HepG2 (cell line): ENCODE measurements around the gene KLHDC4. TPM values are rescaled to one million over a fixed set of nuclear protein-coding genes. Genes with fewer than 3 reads are reported as not detected.

Experiments
- DNMT3B ChIP-seq: conservative IDR thresholded peaks from 2 replicates; pipeline ENCODE4 v1.6.1; 2016; ENCODE audit warnings: missing biosample characterization, control low read depth
- FOXM1 ChIP-seq: sonication (generic); formaldehyde crosslinking; IDR thresholded peaks from 2 replicates; pipeline ENCODE4 v1.5.0; 2020; ENCODE audit warnings: missing genetic modification reagents
- GFI1 ChIP-seq: sonication (generic); formaldehyde crosslinking; IDR thresholded peaks from 2 replicates; pipeline ENCODE4 v1.5.0; 2020; ENCODE audit warnings: missing genetic modification reagents, mild to moderate bottlenecking, borderline replicate concordance
- HHEX ChIP-seq: IDR thresholded peaks from 2 replicates; pipeline ENCODE4 v1.6.1; 2016; ENCODE audit warnings: control low read depth
- HIVEP1 ChIP-seq: sonication (generic); formaldehyde crosslinking; IDR thresholded peaks from 2 replicates; pipeline ENCODE4 v1.4.0; 2020; ENCODE audit warnings: mild to moderate bottlenecking, missing genetic modification reagents
- KLF11 ChIP-seq: IDR thresholded peaks from 2 replicates; pipeline ENCODE4 v1.6.1; 2016; ENCODE audit warnings: missing compliant biosample characterization
- MED8 ChIP-seq: sonication (generic); formaldehyde crosslinking; IDR thresholded peaks from 2 replicates; pipeline ENCODE4 v1.8.1; 2023; ENCODE audit warnings: mild to moderate bottlenecking, missing genetic modification reagents; ENCODE audit not compliant: insufficient replicate concordance
- MEIS1 ChIP-seq: sonication (generic); formaldehyde crosslinking; IDR thresholded peaks from 2 replicates; pipeline ENCODE4 v1.9.0; 2021; ENCODE audit warnings: mild to moderate bottlenecking, missing genetic modification reagents, moderate library complexity, borderline replicate concordance
- POLR2A ChIP-seq, 2 experiments: IDR thresholded peaks; 2 replicates each; pipeline ENCODE4 v1.6.1; 2011; ENCODE audit warnings: low read depth in 2 of 2, low read length in 2 of 2, mild to moderate bottlenecking in 1 of 2, moderate library complexity in 1 of 2; ENCODE audit not compliant: insufficient read depth in 1 of 2
- SMAD3 ChIP-seq: sonication (generic); formaldehyde crosslinking; IDR thresholded peaks from 2 replicates; pipeline ENCODE4 v1.4.0; 2020; ENCODE audit warnings: missing genetic modification reagents
- SP1 ChIP-seq, 2 experiments: fragments of 450-650 bp in 1 of 2; sonication (generic) in 1 of 2; formaldehyde crosslinking in 1 of 2; IDR thresholded peaks; 2 replicates each; pipeline versions ENCODE4 v1.4.0 to v1.6.1; 2016 to 2020; ENCODE audit warnings: missing genetic modification reagents in 1 of 2
- TGIF2 ChIP-seq: IDR thresholded peaks from 2 replicates; pipeline ENCODE4 v1.6.1; 2016; ENCODE audit warnings: control low read depth, missing compliant biosample characterization
- ZBTB7B ChIP-seq: sonication (generic); formaldehyde crosslinking; IDR thresholded peaks from 2 replicates; pipeline ENCODE4 v1.4.0; 2020; ENCODE audit warnings: missing genetic modification reagents
- ZNF160 ChIP-seq: sonication (generic); formaldehyde crosslinking; IDR thresholded peaks from 2 replicates; pipeline ENCODE4 v1.8.0; 2022; ENCODE audit warnings: mild to moderate bottlenecking, inconsistent platforms, missing genetic modification reagents
- ZNF30 ChIP-seq: sonication (generic); formaldehyde crosslinking; IDR thresholded peaks from 2 replicates; pipeline ENCODE4 v1.5.0; 2020; ENCODE audit warnings: mild to moderate bottlenecking, missing genetic modification reagents
- ZNF34 ChIP-seq: sonication (generic); formaldehyde crosslinking; IDR thresholded peaks from 2 replicates; pipeline ENCODE4 v1.4.0; 2020; ENCODE audit warnings: mild to moderate bottlenecking, missing genetic modification reagents, borderline replicate concordance
- ZNF792 ChIP-seq: IDR thresholded peaks from 2 replicates; pipeline ENCODE4 v1.6.1; 2016
- ZNF83 ChIP-seq: sonication (generic); formaldehyde crosslinking; IDR thresholded peaks from 2 replicates; pipeline ENCODE4 v1.4.0; 2020; ENCODE audit warnings: missing genetic modification reagents, mild to moderate bottlenecking, borderline replicate concordance
- polyA plus RNA-seq, 8 experiments: library from polyadenylated mRNA; depleted of rRNA in 3 of 8; stranded (reverse) in 7 of 8; unstranded in 1 of 8; fragments of >200 nt; fragmentation: Illumina TruSeq in 4 of 8; extraction: Trizol in 4 of 8; gene quantifications; 2 replicates each; pipeline versions ENCODE4 v1.2.1 to v1.2.3, GENCODE V29; 2011 to 2016; ENCODE audit warnings: low read depth in 4 of 8, missing spikeins in 1 of 8, mixed read lengths in 1 of 8; ENCODE audit not compliant: insufficient read depth in 1 of 8
- total RNA-seq, 5 experiments: library from RNA; depleted of rRNA; stranded (reverse); fragments of >200 nt; fragmentation: Illumina TruSeq; extraction: Trizol; gene quantifications; 2 replicates each; pipeline ENCODE4 v1.2.3, GENCODE V29; 2016; ENCODE audit warnings: low read depth in 1 of 5
- TF ChIP-seq, protein P1 (sequence below): sonication (generic); formaldehyde crosslinking; conservative IDR thresholded peaks from 2 replicates; pipeline ENCODE4 v1.4.0; 2020; ENCODE audit warnings: missing genetic modification reagents
- TF ChIP-seq, protein P2 (sequence below): IDR thresholded peaks from 2 replicates; pipeline ENCODE4 v1.6.1; 2016; ENCODE audit warnings: missing biosample characterization, missing genetic modification reagents, low read depth
- TF ChIP-seq, protein P3 (sequence below): sonication (generic); formaldehyde crosslinking; IDR thresholded peaks from 2 replicates; pipeline ENCODE4 v1.5.1; 2020; ENCODE audit warnings: missing genetic modification reagents, mild to moderate bottlenecking, borderline replicate concordance
- TF ChIP-seq, protein P4 (sequence below): sonication (generic); formaldehyde crosslinking; IDR thresholded peaks from 2 replicates; pipeline ENCODE4 v1.8.0; 2022; ENCODE audit warnings: mild to moderate bottlenecking, missing genetic modification reagents, moderate library complexity
- TF ChIP-seq, protein P5 (sequence below): sonication (generic); formaldehyde crosslinking; IDR thresholded peaks from 2 replicates; pipeline ENCODE4 v1.8.1; 2023; ENCODE audit warnings: mild to moderate bottlenecking, missing genetic modification reagents, borderline replicate concordance

Gene KLHDC4
- total and polyA plus RNA-seq, 2 of the 13 experiments (the other 11 are each of a cell fraction or from before 2014, with no cell fraction given): 18.7 to 31.8 TPM

DNA sequence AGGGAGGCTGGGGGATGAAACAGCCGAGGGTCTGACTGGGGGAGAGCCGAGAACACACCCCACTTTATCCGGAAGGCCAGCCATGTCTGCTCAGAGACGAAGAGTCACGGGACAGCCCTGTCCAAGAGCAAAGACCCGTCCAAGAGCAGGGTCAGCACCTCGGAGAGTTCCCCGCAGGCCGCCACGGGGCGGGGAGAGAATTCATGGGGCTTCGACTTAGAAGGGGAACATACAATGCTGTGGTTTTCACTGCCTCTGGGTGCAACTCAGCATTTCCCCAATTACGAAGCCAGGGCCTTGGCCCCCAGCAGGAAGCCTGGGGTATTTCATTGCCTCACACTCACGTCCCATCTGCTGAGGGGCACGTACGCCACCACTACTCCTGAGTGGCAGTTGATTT is 104.2 kb downstream of the KLHDC4 start (continued):
- TF ChIP-seq ZNF34 (CRISPR knock-in tag) (no peak), ZNF83 (0 out of 2 replicates have a peak, but pooled peaks have one; percentile 32), ZNF30 (CRISPR knock-in tag) (no peak), SMAD3 (peak; percentile 79), SP1 (IDR thresholded peaks at IDR 0.05) (no peak), SP1 (CRISPR knock-in tag; IDR thresholded peaks at IDR 0.05) (no peak), GFI1 (no peak), KLF11 (CRISPR knock-in tag) (peak; percentile 89; the same call in 1 of the 2 replicates), FOXM1 (CRISPR knock-in tag) (no peak), MED8 (CRISPR knock-in tag) (no peak), TGIF2 (peak; percentile 85), ZBTB7B (no peak), HHEX (CRISPR knock-in tag) (0 out of 2 replicates have a peak, but pooled peaks have one; percentile 15), ZNF160 (CRISPR knock-in tag) (no peak), POLR2A (IDR thresholded peaks at IDR 0.05; ENCODE audit: insufficient read depth in 1 of 2, low read depth in 2 of 2, low read length in 2 of 2) (no peak), MEIS1 (CRISPR knock-in tag) (no peak), ZNF792 (peak; percentile 65; the same call in 1 of the 2 replicates), HIVEP1 (CRISPR knock-in tag) (no peak), DNMT3B (CRISPR knock-in tag) (peak; percentile 82; the same call in 1 of the 2 replicates)
- TF ChIP-seq, protein P1, sequence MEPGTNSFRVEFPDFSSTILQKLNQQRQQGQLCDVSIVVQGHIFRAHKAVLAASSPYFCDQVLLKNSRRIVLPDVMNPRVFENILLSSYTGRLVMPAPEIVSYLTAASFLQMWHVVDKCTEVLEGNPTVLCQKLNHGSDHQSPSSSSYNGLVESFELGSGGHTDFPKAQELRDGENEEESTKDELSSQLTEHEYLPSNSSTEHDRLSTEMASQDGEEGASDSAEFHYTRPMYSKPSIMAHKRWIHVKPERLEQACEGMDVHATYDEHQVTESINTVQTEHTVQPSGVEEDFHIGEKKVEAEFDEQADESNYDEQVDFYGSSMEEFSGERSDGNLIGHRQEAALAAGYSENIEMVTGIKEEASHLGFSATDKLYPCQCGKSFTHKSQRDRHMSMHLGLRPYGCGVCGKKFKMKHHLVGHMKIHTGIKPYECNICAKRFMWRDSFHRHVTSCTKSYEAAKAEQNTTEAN (CRISPR knock-in tag): peak; percentile 81
- TF ChIP-seq, protein P2, sequence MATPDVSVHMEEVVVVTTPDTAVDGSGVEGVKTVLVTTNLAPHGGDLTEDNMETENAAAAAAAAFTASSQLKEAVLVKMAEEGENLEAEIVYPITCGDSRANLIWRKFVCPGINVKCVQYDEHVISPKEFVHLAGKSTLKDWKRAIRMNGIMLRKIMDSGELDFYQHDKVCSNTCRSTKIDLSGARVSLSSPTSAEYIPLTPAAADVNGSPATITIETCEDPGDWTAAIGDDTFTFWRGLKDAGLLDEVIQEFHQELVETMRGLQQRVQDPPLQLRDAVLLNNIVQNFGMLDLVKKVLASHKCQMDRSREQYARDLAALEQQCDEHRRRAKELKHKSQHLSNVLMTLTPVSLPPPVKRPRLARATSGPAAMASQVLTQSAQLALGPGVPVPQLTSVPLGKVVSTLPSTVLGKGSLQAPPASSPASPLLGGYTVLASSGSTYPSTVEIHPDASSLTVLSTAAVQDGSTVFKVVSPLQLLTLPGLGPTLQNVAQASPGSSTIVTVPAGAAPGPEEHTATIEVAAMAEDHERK (CRISPR knock-in tag): no peak
- TF ChIP-seq, protein P3, sequence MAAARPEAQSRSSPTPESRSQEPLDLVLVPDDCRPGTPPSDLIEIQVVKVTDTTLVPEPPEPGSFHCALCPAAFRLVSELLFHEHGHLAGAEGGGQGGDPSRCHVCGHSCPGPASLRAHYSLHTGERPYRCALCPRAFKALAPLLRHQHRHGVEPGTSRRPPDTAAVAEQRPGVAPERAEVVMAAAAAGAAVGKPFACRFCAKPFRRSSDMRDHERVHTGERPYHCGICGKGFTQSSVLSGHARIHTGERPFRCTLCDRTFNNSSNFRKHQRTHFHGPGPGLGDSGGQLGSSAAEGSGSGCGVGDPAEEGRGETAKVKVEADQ (CRISPR knock-in tag): peak; percentile 31; the same call in 1 of the 2 replicates
- TF ChIP-seq, protein P4, sequence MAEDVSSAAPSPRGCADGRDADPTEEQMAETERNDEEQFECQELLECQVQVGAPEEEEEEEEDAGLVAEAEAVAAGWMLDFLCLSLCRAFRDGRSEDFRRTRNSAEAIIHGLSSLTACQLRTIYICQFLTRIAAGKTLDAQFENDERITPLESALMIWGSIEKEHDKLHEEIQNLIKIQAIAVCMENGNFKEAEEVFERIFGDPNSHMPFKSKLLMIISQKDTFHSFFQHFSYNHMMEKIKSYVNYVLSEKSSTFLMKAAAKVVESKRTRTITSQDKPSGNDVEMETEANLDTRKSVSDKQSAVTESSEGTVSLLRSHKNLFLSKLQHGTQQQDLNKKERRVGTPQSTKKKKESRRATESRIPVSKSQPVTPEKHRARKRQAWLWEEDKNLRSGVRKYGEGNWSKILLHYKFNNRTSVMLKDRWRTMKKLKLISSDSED (CRISPR knock-in tag): no peak
- TF ChIP-seq, protein P5, sequence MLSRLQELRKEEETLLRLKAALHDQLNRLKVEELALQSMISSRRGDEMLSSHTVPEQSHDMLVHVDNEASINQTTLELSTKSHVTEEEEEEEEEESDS: no peak
